NCI-H446 treated with DMSO at 0.1 percent for 48 hours (cell line): ENCODE results near the gene ALK.
"Not testable (repeated sequence)": the region's sequence is repeated elsewhere in the genome, so short reads cannot be mapped to it uniquely, and the experiment has no call there.

Experiments used
- DNase-seq: peaks from one replicate; lab custom pipeline; 2025; lab: John Stamatoyannopoulos, UW

ALK gene

GRCh38 chr2:29841386-29842004 lies 79.9 kb downstream of the ALK start:
- no peak for DNase-seq

GRCh38 chr2:29839306-29839705 lies 82.1 kb downstream of the ALK start:
- DNase-seq: no peak

- no peak for DNase-seq
Measured at GRCh38 chr2:29837925-29838324, 83.5 kb downstream of the ALK start.

DNA sequence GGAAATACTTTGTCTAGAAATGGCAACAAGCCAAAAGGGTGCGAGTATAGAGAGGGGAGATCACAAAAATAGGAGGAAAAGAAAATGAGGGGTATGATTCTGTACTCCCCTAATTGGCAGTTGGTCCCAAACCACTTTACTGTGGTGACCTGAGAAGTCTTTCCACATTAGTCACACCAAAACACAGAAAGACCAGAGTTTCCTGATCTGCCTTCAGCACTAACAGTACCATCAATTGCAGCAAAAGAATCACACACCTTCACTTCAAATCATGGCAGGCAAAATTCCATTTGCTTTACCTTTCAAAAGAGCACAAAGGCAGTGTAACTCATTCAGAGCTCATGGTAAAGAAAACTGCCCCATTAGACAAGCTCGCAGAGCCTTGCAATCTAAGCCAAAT lies 86.8 kb downstream of the ALK start:
- DNase-seq: no peak

DNA sequence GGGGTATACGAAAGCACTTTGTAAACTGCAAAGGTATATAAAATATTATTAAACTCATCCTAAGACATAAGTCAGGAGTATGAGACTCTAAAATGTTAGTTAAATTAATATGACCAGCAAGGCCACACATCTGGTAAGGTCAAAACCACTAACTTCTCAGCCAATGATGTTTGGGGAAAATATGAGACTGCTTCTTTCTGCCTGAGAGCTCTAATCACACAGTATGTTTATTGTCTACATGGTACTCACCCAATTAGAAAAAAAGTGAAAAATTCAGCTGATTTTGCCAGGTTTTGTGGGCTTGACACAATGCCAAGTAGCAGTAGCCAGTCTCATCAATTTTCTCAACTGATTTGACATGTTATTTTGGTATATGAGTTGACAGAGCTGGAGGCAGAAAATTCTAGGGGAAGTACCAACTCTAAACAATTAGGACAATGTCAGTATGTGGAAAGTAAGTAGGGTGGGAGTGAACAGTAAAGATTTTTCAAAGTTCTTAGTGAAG lies 87.3 kb downstream of the ALK start:
- peak; percentile 72 for DNase-seq

DNA sequence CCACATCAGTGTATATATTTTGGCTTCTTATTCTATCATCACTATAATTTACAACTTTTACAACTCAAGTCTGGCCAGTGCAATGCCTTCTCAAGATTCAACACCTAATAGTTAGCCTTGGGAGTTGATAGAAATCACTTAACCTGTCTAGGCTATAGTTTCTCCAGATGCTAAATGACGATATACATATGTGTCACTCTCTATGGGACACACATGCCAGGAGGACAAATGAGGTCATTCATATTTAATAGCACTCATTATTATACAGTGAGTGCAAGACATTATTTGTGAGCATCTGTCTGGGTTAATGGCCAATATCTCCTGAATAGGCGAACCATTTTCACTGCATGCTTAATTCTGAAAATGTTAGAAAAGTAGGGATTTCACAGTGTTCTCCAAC lies 89.8 kb downstream of the ALK start:
- no peak for DNase-seq

DNA sequence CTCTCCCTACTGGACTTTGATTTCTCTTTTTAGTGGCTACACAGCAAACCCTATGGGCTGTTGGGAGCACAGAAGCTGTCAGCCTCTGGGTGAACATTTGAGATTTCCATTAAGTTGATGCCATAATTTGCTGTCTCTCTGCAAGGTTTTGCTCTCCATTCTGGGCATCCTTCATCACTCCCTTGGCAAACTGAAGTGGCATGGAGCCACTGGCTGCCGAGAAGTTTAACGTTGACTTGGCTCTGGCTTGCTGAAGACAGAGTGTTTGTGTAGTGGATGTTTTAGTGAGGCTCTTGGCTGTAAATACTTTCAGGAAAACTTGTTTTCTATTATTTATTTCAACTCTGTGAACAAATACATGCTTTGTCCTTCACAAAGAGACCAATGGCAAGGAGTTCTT lies 91.5 kb downstream of the ALK start:
- peak; percentile 77 for DNase-seq

DNA sequence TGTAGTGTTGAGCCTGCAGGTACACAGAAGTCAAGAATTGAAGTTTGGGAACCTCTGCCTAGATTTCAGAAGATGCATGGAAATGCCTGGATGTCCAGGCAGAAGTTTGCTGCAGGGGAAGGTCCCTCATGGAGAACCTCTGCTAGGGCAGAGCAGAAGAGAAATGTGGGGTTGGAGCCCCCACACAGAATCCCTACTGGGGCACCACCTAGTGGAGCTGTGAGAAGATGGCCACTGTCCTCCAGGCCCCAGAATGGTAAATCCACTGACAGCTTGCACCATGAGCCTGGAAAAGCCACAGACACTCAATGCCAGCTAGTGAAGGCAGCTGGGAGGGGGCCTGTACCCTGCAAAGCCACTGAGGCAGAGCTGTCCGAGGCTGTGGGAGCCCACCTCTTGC lies 97.2 kb downstream of the ALK start:
- not testable (repeated sequence) for DNase-seq

GRCh38 chr2:29821591-29821990 lies 99.8 kb downstream of the ALK start:
- DNase-seq: no peak

DNA sequence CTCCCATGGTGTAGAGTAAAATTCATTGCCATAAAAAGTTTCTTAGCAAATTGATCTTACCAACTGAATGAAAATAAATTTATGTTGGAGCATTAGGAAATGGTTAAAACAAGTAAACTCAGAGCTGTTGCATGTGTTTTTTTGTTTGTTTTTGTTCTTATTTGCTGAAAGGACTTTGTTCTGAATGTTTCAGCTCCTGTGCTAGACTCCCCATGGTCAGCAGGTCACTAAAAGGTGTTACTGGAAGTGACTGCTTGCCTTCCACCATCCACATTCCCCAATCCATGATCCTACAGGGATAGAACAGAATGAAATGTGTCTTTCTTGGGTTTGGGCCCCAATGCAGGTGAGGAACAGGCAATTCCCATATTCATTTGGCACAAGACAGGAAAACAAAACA lies 101.8 kb downstream of the ALK start:
- DNase-seq: no peak

- DNase-seq: no peak
Measured at GRCh38 chr2:29817801-29818680, 103.3 kb downstream of the ALK start.

- no peak for DNase-seq
Measured at GRCh38 chr2:29817299-29817698, 104.1 kb downstream of the ALK start.

DNA sequence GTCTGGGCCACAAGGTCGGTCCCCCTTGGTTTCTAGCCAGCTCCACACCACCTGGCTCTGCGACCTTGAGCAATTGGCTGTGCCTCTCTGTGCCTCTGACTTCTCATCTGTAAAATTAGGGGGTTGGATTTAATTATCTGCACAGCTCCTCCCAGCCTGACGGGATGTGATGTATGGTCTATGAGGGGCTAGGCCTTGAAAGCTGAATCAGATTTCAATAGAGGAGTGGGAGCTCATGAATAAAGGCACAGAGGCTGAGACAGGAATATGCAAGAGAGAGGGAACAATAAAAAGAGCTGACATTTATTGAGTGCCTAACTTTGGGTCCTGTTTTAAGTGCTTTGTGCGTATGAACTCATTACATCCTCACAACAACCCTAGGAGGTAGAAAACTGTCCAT lies 104.7 kb downstream of the ALK start:
- DNase-seq: no peak

DNA sequence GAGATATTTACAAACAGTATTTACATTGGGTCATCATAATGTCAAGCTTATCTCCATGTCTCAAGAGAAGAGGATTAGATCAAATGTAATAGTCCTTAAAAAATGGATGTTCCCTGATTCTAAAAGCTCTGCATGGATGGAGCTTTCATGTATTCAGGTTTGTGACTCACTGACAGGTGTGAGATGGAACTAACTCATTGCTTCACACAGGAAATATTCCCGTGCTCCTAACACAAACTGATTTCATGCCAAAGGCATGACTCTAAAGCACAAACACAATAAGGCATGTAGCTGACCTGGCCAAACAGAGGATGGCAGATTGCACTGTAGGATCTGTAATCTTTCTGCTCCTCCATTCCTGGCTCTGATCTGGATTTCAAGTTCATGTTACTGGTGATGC lies 110.0 kb downstream of the ALK start:
- no peak for DNase-seq

DNA sequence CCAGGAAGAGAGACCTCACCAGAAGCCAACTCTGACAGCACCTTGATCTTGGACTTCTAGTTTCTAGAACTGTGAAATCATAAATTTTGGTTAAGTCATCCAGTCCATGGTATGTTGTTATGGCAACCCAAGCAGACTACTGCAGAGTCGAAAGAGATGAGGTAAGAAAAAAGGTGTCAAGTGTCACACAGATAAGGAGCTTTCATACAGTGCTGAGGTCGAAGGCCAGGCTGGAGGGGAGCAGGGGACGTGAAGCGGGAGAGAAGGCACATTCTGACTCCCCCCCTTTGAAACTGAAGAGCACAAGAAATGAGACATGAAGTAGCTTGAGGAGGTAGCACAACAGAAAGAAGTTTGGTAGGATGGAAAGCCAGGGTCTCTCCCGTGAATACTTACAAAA lies 110.4 kb downstream of the ALK start:
- no peak for DNase-seq

- DNase-seq: no peak
Measured at GRCh38 chr2:29808321-29808720, 113.1 kb downstream of the ALK start.

DNA sequence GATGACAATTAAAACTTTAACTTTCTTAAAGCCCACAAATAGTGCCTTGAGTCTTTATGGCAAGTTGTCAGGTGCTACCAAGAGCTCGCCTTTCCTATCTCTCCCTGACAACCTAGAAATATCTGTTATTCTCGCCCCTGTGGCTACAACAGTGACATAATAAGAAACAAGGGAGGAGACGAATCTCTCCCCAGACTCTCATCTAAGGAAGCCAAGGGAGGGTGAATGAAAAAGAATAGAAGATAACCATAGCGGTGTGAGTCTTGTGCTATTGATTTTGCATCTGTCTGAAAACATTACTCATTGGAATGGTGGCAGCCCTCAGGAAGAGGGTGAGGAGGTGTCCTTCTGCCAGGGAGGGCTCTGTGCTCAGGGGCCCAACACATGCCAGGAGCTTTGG lies 114.3 kb downstream of the ALK start:
- DNase-seq: no peak

- DNase-seq: no peak
Measured at GRCh38 chr2:29806461-29806860, 114.9 kb downstream of the ALK start.

DNA sequence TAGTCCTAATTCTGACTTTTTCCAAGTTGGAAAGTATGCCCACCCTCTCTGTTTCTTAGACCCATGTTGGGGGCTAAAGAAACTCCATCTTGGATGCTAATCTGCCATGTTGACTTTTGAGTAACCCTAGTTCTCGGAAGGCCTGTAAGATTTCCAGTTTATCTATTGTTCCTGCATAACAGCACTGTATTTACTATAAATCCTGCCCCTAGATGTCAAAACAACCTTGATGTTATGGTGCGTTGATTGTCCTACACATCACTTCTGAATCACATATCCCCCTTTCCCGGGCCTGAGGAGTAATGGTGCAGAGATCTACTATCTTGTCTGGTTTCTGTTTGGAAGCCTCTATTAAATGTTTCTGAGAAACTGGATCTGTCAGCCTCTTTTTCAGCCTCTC lies 116.7 kb downstream of the ALK start:
- no peak for DNase-seq

DNA sequence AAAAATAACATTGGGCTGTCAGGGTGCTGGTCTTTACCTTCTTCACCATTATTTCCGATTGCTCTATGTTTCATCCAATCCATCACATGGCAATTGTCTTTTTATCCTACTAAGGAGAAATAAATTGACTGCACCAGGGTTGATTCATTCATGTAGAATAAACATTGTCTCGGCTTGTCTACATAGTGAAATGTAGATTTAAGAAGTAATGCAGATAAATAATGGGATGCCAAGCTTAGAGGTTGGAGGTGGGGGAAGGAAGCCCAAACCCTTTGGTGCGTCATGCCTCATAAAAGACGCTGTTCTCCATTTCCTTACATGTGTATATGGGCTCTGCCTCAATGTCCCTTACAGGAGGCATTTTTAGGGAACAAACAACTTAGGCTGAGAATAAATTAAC lies 117.8 kb downstream of the ALK start:
- DNase-seq: no peak

GRCh38 chr2:29802986-29803385 lies 118.4 kb downstream of the ALK start:
- DNase-seq: peak; percentile 64

DNA sequence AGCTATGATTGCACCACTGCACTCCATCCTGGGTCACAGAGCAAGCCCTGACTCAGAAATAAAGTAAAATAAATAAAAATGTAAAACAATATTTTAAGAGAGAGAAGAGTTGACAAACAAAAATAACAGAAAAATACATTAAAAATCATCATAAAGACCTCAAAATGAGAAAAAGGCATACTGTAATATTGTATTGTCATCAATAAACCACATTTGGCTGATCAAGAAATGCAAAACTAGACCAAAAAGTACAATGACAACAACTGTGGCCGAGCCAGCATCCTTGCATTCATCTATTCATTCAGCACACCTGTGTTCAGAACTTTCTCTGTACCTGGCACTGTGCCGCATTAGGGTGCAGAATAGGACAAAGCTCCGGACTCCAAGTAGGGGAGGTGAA lies 121.8 kb downstream of the ALK start:
- DNase-seq: no peak

GRCh38 chr2:29797916-29798315 lies 123.5 kb downstream of the ALK start:
- no peak for DNase-seq

DNA sequence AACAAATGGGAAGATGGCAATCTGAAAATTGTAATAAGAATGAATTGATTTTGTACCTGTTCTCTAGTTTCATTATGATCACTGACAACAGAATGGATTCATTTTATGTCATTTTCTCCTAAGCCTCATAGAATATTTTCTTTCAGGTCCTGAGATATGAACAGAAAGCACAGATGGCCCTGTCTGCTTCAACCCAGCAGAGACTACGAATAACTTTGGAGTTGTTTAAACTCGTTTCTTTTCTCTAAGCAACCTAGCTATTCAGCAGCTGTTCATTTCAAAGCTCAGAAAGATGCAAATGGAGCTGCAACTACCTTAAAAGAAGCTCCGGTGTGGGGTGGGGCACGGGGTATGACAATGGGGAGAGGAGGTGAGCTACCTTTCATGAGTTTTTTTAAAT lies 124.9 kb downstream of the ALK start:
- no peak for DNase-seq
